Measurements from ENCODE around the gene HHIPL2.
"Not testable (repeated sequence)": the region's sequence is repeated elsewhere in the genome, so short reads cannot be mapped to it uniquely, and the experiment has no call there.

HHIPL2 gene

DNA sequence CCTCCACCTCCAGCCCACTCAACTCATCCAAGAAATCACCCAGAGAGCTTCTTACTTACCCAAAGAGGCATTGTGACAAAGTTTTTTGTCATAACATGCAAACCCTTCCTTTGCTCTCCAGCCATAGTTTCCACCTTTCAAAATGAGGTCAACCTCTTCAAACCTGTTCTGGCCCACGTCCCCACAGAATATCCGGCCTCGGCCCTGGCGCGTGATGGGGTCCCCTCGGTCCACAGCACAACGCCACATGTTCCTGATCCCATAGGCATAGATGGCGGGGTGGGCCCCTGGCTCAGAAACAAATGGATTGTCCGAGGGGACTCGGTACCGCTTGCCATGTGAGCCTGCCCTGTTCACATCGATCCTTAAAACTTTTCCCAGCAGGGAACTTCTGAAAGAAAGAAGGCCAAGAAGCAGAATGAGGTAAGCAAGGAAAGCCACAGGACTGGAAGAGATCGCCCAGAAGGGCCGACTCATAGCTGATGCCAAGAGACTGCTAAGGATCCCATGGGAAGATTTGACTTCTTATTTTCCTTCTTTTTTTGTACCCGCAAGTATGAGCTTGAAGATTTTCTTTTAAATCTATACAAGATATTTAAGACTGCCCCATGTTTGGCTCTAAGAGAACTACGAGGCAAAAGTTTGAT, 7.8 kb downstream of the HHIPL2 start:
- DNase-seq: no peak

DNA sequence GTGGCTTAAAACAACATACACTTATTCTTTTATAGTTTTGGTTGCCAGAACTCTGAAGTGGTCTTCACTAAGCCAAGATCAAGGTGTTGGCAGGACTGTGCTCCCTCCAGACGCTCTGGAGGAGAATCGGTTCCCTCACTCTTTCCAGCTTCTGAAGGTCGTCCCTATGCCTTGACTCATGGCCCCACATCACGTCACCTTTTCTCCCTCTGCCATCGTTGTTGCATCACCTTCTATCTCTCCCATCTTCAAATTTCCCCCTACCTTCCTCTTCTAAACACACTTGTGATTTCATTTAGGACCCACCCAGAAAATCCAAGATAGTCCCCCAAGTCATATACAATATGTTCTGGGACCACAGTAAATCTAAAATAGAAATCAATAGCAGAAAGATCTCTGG, 12.4 kb downstream of the HHIPL2 start:
- no peak for DNase-seq

- no peak for DNase-seq
These were observed 17.1 kb downstream of the HHIPL2 start for GRCh38 chr1:222530852-222531251.

DNA sequence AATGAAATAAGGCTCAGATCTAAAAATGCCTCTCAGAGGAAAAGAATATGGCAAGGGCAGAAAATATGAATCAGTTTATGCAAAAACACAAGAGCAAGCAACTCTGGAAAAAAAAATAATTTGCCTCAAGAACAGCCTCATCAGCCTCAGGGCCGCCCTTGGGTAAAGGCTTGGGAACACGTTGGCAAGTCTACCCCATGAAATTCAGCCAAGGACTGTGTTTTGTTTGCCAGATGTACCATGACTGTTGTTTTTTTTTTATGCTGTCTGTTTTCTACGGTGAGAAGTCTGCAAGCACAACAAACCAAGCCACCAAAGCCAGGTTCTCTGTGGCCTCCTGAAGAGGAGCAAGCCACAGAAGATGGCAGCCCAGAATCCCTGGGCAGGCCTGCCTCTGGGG, 18.0 kb downstream of the HHIPL2 start:
- no peak for DNase-seq

GRCh38 chr1:222529181-222529580, 18.7 kb downstream of the HHIPL2 start:
- no peak for DNase-seq

- no peak for DNase-seq
These were observed 22.0 kb downstream of the HHIPL2 start for GRCh38 chr1:222525951-222526350.

- no peak for DNase-seq
These were observed 24.1 kb downstream of the HHIPL2 start for GRCh38 chr1:222523852-222524251.

- DNase-seq: no peak
These were observed 25.6 kb downstream of the HHIPL2 start for GRCh38 chr1:222522105-222522915.

GRCh38 chr1:222521299-222522104, 26.4 kb downstream of the HHIPL2 start:
- no peak for DNase-seq

DNA sequence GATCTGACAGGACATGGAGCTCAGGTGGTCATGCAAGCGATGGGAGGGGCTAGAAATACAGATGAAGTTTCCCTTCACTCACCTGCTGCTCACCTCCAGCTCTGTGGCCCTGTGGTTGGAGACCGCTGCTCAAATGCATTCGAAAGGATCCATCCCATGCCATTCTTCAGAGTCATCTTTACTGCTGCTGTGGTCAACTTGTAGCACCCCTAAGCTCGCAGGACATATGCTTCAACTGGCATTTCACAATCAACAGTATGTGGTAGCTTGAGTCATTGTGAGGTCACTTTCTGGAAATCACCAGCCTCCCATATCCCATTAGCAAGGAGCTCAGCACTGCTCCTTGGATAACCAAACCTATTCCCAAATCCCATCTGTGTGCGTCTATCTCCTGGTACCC, 58.4 kb downstream of the HHIPL2 start:
- DNase-seq: not testable (repeated sequence)

DNA sequence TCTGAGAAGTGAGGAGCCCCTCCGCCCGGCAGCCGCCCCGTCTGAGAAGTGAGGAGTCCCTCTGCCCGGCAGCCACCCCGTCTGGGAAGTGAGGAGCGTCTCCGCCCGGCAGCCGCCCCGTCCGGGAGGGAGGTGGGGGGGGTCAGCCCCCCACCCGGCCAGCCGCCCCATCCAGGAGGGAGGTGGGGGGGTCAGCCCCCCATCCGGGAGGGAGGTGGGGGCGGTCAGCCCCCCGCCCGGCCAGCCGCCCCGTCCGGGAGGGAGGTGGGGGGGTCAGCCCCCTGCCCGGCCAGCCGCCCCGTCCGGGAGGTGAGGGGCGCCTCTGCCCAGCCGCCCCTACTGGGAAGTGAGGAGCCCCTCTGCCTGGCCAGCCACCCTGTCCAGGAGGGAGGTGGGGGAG, 60.1 kb downstream of the HHIPL2 start:
- not testable (repeated sequence) for DNase-seq

DNA sequence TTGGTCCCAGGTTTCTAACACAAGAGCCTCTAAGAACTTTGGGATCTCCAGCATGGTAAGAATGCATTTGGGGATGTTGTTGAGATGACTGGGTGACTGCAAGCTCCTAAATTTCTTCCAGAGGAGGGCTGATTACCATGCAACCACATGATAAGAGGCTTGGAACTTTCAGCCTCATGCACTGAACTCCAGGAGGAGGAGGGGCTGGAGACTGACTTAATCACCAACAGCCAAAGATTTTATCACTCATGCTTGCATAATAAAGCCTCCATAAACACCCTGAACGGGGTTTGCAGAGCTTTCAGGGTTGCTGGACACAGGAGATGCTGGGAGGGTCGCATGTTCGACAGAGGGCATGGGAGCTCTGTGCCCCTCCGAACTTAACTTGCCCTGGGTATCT, 63.9 kb downstream of the HHIPL2 start:
- not testable (repeated sequence) for DNase-seq

DNA sequence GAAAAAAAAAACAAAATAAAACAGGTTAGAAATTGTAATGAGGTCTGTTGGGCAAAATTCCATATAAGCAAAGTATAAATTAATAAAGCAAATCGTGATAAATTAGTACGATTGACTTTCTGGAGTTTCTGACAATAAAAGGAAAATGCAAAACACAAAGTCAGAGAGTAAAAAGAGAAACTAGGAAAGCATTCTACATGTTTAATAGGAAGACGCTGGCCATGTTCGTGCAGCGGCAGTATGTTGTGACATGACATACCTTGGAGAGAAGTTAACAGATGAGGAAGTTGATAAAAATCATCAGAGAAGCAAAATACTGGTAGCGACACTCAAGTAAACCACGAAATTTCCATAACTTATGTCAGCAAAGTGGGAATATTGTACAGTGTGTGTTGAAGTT, 68.3 kb downstream of the HHIPL2 start:
- DNase-seq: not testable (repeated sequence)

GRCh38 chr1:222476436-222476835, 71.5 kb downstream of the HHIPL2 start:
- not testable (repeated sequence) for DNase-seq

DNA sequence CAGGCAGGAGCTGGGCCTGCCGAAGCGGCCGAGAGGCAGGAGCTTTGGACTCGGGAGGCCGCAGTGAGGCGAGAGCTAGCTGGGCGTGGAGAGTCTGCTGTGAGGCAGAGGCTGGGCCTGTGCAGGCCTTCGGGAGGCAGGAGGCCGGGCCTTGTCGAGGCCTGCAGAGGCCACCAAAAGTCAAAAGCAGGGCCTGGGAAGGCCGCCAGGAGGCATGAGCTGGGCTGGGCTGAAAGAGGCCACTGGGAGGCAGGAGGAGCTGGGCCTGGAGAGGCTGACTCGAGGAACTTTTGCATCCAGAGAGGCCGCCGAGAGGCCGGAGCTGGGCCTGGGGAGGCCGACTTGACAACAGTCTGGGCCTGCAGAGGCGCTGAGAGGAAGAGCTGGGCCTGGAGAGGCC, 74.2 kb downstream of the HHIPL2 start:
- not testable (repeated sequence) for DNase-seq

GRCh38 chr1:222472776-222473540, 74.9 kb downstream of the HHIPL2 start:
- not testable (repeated sequence) for DNase-seq
